DOHH2 (cell line): ENCODE data around the gene LYPD5.

ENCODE experiments used
- CTCF ChIP-seq: fragments of 200-600 bp; sonication (generic); IDR thresholded peaks from one replicate; pipeline ENCODE4 v1.5.1; 2014; ENCODE audit warnings: antibody characterized with exemption, mild to moderate bottlenecking, low read depth, low read length; ENCODE audit not compliant: poor library complexity, severe bottlenecking
- EZH2phosphoT487 ChIP-seq: fragments of 200-600 bp; sonication (generic); IDR thresholded peaks from 2 replicates; pipeline ENCODE4 v1.6.1; 2017; ENCODE audit warnings: borderline replicate concordance, mild to moderate bottlenecking, antibody characterized with exemption, low read length, moderate library complexity, mixed read lengths

- TF ChIP-seq EZH2phosphoT487, result no peak
- TF ChIP-seq CTCF, result no peak
Measured at GRCh38 chr19:43807651-43808050, 5.4 kb upstream of the LYPD5 start.
